Neural cell (in vitro differentiated cells): Measurements from ENCODE around the gene DYNC1LI2. TPM values are rescaled to one million over a fixed set of nuclear protein-coding genes. Genes with fewer than 3 reads are reported as not detected.
A peak's percentile ranks its signal among the peaks of the same experiment; 100 is the strongest.

Experiments used
- H2AFZ ChIP-seq: fragments of 200-600, 300-800 bp; sonication (generic), shearing (Covaris generic); 2 replicates; pipeline ENCODE4 v1.6.0; 2014; ENCODE audit warnings: low read depth, mild to moderate bottlenecking, antibody characterized with exemption, low read length, moderate library complexity
- H3F3A ChIP-seq: fragments of 200-600 bp; shearing (Covaris generic); 2 replicates; pipeline ENCODE4 v1.6.1; 2016; ENCODE audit warnings: mild to moderate bottlenecking, moderate library complexity, mixed read lengths, antibody characterized with exemption, low read length; ENCODE audit not compliant: insufficient read depth, poor library complexity, severe bottlenecking
- H3K27ac ChIP-seq: fragments of 200-600, 300-800 bp; sonication (generic), shearing (Covaris generic); 2 replicates; pipeline ENCODE4 v1.5.1; 2014; ENCODE audit warnings: mild to moderate bottlenecking, low read length, moderate library complexity
- H3K27me3 ChIP-seq: fragments of 300-800, 200-600 bp; sonication (generic), shearing (Covaris generic); 2 replicates; pipeline ENCODE4 v1.6.0; 2014; ENCODE audit warnings: mild to moderate bottlenecking, low read depth, low read length, moderate library complexity; ENCODE audit not compliant: insufficient read depth
- H3K36me3 ChIP-seq: fragments of 300-800, 200-600 bp; sonication (generic), shearing (Covaris generic); 2 replicates; pipeline ENCODE4 v1.5.1; 2014; ENCODE audit warnings: mild to moderate bottlenecking, antibody characterized with exemption, low read length, moderate library complexity; ENCODE audit not compliant: insufficient read depth
- H3K4me2 ChIP-seq: fragments of 300-800, 200-600 bp; sonication (generic), shearing (Covaris generic); 2 replicates; pipeline ENCODE4 v1.6.0; 2014; ENCODE audit warnings: mild to moderate bottlenecking, low read length
- H3K4me3 ChIP-seq: fragments of 300-800, 200-600 bp; sonication (generic), shearing (Covaris generic); 2 replicates; pipeline ENCODE4 v1.5.1; 2014; ENCODE audit warnings: mild to moderate bottlenecking, low read length, moderate library complexity
- H3K79me2 ChIP-seq: fragments of 200-600 bp; shearing (Covaris generic); replicated peaks from 2 replicates; pipeline ENCODE4 v1.6.0; 2014; ENCODE audit warnings: mild to moderate bottlenecking, low read length, moderate library complexity; ENCODE audit not compliant: insufficient read depth
- H3K9ac ChIP-seq: fragments of 300-800, 200-600 bp; sonication (generic), shearing (Covaris generic); 2 replicates; pipeline ENCODE4 v1.6.1; 2016; ENCODE audit warnings: mild to moderate bottlenecking, low read length, mixed read lengths
- H3K9me2 ChIP-seq: fragments of 200-600 bp; shearing (Covaris generic); 2 replicates; pipeline ENCODE4 v1.6.1; 2016; ENCODE audit warnings: mild to moderate bottlenecking, low read length, mixed read lengths; ENCODE audit not compliant: insufficient read depth
- H3K9me3 ChIP-seq: fragments of 200-600, 300-800 bp; sonication (generic), shearing (Covaris generic); 2 replicates; pipeline ENCODE4 v1.6.1; 2016; ENCODE audit warnings: mild to moderate bottlenecking, mixed run types, low read length, moderate library complexity, mixed read lengths
- H4K20me1 ChIP-seq: fragments of 200-600 bp; shearing (Covaris generic); 2 replicates; pipeline ENCODE4 v1.6.1; 2016; ENCODE audit warnings: mild to moderate bottlenecking, mixed run types; ENCODE audit not compliant: insufficient read depth
- EP300 ChIP-seq: fragments of 450-650 bp; conservative IDR thresholded peaks from 2 replicates; pipeline ENCODE4 v1.6.1; 2014; ENCODE audit warnings: antibody characterized with exemption, mild to moderate bottlenecking, moderate library complexity; ENCODE audit not compliant: poor library complexity, severe bottlenecking
- EZH2 ChIP-seq: fragments of 200-600, 300-800 bp; shearing (Covaris generic), sonication (generic); IDR thresholded peaks from 2 replicates; pipeline ENCODE4 v1.6.1; 2014; ENCODE audit warnings: antibody characterized with exemption, low read length, borderline replicate concordance, mild to moderate bottlenecking; ENCODE audit not compliant: insufficient read depth, poor library complexity, severe bottlenecking
- MXI1 ChIP-seq: fragments of 450-650 bp; conservative IDR thresholded peaks from 2 replicates; pipeline ENCODE4 v1.6.1; 2014; ENCODE audit warnings: antibody characterized with exemption, mild to moderate bottlenecking; ENCODE audit not compliant: poor library complexity, severe bottlenecking
- POLR2AphosphoS5 ChIP-seq: IDR thresholded peaks from 2 replicates; pipeline ENCODE4 v1.6.1; 2012
- RAD21 ChIP-seq: fragments of 450-650 bp; conservative IDR thresholded peaks from 2 replicates; pipeline ENCODE4 v1.6.1; 2014; ENCODE audit warnings: antibody characterized with exemption, mild to moderate bottlenecking, moderate library complexity
- SMC3 ChIP-seq: fragments of 450-650 bp; conservative IDR thresholded peaks from 2 replicates; pipeline ENCODE4 v1.6.1; 2014; ENCODE audit warnings: antibody characterized with exemption, mild to moderate bottlenecking, moderate library complexity; ENCODE audit not compliant: poor library complexity
- TAF1 ChIP-seq: IDR thresholded peaks from 2 replicates; pipeline ENCODE4 v1.6.1; 2012; ENCODE audit warnings: low read depth
- polyA plus RNA-seq: library from polyadenylated mRNA; depleted of rRNA; stranded (reverse); fragments of >200 nt; gene quantifications from 2 replicates; pipeline ENCODE4 v1.2.3, GENCODE V29; 2014
- TF ChIP-seq, protein P1 (sequence below): fragments of 450-650 bp; IDR thresholded peaks from 2 replicates; pipeline ENCODE4 v1.5.1; 2014; ENCODE audit warnings: antibody characterized with exemption, mild to moderate bottlenecking, moderate library complexity; ENCODE audit not compliant: poor library complexity, severe bottlenecking
- TF ChIP-seq, protein P2 (sequence below): IDR thresholded peaks from 2 replicates; pipeline ENCODE4 v1.6.1; 2012; ENCODE audit warnings: borderline replicate concordance

Gene DYNC1LI2
- polyA plus RNA-seq, 1 donor from 2014 or later: 249 TPM

DNA sequence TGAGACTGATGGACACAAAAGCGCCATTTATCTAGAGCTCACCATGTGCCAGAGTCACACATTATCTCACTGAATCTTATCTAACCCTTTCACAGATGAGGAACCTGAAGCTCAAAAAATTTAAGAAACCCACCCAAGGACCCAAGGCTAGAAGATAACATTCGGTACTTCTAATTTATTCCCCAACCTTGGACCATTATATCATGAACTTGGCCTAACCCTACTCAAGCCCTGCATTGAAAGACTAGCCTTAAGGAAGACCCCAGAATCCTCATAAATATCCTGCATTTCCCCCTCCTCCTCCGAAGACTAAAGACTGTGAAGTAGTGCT is 548 bp upstream of the DYNC1LI2 start:
- Histone ChIP-seq H3K27ac (no peak overlapping the region), H3K4me3 (peak overlapping the region; percentile 61), H3F3A (no peaks in the 10 kb centered on the region), H3K27me3 (no peaks in the 10 kb centered on the region), H4K20me1 (no peaks in the 10 kb centered on the region), H3K9me2 (no peaks in the 10 kb centered on the region), H3K9ac (peak overlapping the region; percentile 98), H3K4me2 (no peak overlapping the region), H3K79me2 (peaks cover 45% of the 10 kb centered on the region), H2AFZ (peak overlapping the region; percentile 51), H3K9me3 (no peaks in the 10 kb centered on the region), H3K36me3 (no peaks in the 10 kb centered on the region)
- TF ChIP-seq TAF1 (no peak), MXI1 (no peak), EZH2 (no peak), POLR2AphosphoS5 (no peak)

DNA sequence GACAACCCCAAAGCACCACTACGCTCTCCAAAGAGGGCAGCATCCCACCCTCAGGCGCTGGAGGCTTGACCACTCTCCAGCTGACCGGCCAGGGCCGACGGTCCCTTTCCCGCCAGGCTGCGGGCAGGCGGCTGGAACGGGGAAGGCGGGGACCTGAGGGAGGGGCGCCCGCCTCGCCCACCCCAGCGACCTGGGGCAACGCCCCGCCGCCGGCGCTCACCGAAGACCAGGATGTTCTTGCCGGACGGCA is 431 bp downstream of the DYNC1LI2 start:
- Histone ChIP-seq H3F3A (no peaks in the 10 kb centered on the region), H3K4me3 (peak overlapping the region; percentile 100), H3K79me2 (peaks cover 52% of the 10 kb centered on the region), H3K27ac (peak overlapping the region; percentile 74), H3K4me2 (peak overlapping the region; percentile 97), H3K9me2 (no peaks in the 10 kb centered on the region), H3K9me3 (no peaks in the 10 kb centered on the region), H3K27me3 (no peaks in the 10 kb centered on the region), H3K36me3 (no peaks in the 10 kb centered on the region), H3K9ac (peak overlapping the region; percentile 98), H2AFZ (peak overlapping the region; percentile 89), H4K20me1 (no peaks in the 10 kb centered on the region)
- TF ChIP-seq, protein P1, sequence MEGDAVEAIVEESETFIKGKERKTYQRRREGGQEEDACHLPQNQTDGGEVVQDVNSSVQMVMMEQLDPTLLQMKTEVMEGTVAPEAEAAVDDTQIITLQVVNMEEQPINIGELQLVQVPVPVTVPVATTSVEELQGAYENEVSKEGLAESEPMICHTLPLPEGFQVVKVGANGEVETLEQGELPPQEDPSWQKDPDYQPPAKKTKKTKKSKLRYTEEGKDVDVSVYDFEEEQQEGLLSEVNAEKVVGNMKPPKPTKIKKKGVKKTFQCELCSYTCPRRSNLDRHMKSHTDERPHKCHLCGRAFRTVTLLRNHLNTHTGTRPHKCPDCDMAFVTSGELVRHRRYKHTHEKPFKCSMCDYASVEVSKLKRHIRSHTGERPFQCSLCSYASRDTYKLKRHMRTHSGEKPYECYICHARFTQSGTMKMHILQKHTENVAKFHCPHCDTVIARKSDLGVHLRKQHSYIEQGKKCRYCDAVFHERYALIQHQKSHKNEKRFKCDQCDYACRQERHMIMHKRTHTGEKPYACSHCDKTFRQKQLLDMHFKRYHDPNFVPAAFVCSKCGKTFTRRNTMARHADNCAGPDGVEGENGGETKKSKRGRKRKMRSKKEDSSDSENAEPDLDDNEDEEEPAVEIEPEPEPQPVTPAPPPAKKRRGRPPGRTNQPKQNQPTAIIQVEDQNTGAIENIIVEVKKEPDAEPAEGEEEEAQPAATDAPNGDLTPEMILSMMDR: no peak
- TF ChIP-seq POLR2AphosphoS5: no peak
- no peak for TF ChIP-seq TAF1
- TF ChIP-seq EZH2: no peak
- no peak for TF ChIP-seq RAD21
- TF ChIP-seq EP300: no peak
- TF ChIP-seq, protein P2, sequence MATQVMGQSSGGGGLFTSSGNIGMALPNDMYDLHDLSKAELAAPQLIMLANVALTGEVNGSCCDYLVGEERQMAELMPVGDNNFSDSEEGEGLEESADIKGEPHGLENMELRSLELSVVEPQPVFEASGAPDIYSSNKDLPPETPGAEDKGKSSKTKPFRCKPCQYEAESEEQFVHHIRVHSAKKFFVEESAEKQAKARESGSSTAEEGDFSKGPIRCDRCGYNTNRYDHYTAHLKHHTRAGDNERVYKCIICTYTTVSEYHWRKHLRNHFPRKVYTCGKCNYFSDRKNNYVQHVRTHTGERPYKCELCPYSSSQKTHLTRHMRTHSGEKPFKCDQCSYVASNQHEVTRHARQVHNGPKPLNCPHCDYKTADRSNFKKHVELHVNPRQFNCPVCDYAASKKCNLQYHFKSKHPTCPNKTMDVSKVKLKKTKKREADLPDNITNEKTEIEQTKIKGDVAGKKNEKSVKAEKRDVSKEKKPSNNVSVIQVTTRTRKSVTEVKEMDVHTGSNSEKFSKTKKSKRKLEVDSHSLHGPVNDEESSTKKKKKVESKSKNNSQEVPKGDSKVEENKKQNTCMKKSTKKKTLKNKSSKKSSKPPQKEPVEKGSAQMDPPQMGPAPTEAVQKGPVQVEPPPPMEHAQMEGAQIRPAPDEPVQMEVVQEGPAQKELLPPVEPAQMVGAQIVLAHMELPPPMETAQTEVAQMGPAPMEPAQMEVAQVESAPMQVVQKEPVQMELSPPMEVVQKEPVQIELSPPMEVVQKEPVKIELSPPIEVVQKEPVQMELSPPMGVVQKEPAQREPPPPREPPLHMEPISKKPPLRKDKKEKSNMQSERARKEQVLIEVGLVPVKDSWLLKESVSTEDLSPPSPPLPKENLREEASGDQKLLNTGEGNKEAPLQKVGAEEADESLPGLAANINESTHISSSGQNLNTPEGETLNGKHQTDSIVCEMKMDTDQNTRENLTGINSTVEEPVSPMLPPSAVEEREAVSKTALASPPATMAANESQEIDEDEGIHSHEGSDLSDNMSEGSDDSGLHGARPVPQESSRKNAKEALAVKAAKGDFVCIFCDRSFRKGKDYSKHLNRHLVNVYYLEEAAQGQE: no peak
- TF ChIP-seq SMC3: no peak
- TF ChIP-seq MXI1: no peak
